GM18951 (cell line): ENCODE results near the gene ZSCAN16.

Experiments
- POLR2A ChIP-seq: IDR thresholded peaks from 4 replicates; pipeline ENCODE4 v1.6.1; 2011; ENCODE audit warnings: mild to moderate bottlenecking; ENCODE audit not compliant: insufficient read length, insufficient read depth; ENCODE audit errors: extremely low read depth
- in situ Hi-C: fragments of 300-500 bp; cut with MboI; formaldehyde crosslinking; loops from one replicate; pipeline ENCODE4 v1.12.0; 2022; ENCODE audit warnings: low sequenced_read_pairs, mixed read lengths, inconsistent platforms; ENCODE audit not compliant: unreplicated experiment

Gene ZSCAN16

DNA sequence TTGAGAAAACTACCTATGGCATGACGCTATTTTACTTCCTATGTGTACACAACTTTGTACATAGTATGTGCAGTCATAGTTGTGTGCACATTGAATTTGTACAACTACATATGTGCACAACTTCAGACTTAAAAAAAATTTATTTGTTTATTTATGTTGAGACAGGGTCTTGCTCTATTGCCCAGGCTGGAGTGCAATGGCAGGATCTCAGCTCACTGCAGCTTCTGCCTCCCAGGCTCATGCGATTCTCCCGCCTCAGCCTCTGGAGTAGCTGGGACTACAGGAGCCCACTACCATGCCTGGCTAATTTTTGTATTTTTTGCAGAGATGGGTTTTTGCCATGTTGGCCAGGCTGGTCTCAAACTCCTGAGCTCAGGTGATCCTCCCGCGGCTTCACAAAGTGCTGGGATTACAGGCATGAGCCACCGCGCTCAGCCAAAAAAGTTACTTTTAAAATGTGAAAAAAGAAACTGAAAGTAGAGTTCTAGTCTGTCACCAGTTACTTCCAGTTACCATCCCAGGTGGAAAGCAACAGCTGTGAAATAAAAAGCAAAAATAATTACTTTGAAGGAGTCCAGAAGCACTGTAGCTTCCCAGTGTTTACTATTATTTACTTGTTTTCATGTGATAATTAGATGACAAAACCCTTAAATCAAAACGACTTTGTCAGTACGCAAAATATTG lies 15.6 kb downstream of the ZSCAN16 start:
- in situ Hi-C loops, result loop anchor here (10.0 kb wide), 1 partner anchor 215 kb away; no protein-coding TSS in a partner anchor
- TF ChIP-seq POLR2A, result no peak

DNA sequence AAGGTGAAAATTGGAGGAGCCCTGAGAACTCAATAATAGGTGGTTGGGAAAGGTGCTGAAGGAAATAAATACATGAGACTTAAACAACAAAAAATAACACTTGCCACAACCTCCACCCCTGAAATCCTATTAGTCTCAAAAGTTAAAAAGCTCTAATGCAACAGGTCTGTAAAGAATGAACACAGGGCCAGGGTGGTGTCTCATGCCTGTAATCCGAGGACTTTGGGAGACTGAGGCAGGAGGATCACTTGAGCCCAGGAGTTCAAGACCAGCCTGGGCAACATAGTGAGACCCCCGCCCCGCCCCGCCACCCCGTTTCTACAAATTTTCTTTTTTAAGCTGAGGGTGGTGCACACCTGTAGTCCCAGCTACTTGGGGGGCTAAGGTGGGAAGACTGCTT lies 16.2 kb downstream of the ZSCAN16 start:
- no peak for TF ChIP-seq POLR2A
- in situ Hi-C loops, result no loop called here

DNA sequence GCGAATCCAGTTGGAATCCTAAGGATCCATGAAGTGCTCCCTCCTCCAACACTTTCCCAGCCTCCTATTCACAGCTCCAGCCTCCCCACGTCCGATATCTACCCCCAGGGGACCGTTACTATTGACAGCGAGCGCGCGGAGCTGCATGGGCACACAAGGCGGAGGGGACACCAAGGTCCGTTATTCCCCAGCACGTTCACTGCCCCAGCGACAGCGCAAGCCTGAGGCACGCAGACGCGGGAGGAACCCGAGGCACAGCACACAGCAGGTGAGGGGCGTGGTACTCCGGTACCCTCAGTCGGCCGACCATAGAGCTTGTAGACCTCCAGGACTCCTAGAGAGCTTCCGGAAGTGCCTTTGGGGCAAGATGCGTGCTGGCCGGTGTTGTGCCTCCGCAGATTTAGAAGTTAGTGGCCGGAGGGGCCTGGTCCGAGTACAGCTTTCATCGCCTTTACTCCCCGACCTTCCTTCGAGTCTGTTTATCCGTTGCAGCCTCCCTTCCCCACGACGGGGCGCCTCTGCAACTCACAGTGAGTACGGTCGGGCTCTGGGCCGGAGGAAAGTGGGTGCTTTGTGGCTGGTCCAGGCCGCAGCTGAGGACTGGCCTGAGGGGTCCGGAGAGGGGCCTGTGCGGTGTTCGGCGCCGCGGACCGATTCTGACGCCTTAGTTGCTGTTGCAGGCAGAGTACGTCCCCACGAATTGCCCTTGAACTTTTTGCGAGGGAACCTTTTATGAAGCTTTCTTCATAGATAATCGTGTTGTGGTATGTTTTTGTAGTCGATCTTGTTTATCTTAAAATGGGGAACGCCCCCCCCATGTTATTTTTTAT lies 17.3 kb downstream of the ZSCAN16 start, which contains the start of gene ZKSCAN8:
Gene ZKSCAN8, plus strand, starts transcription at position 384 of the 830 bp plus-strand sequence. CDS start 6,525 bp downstream, outside the sequence.
- peak; percentile 81 for TF ChIP-seq POLR2A
- in situ Hi-C loops, result no loop called here

DNA sequence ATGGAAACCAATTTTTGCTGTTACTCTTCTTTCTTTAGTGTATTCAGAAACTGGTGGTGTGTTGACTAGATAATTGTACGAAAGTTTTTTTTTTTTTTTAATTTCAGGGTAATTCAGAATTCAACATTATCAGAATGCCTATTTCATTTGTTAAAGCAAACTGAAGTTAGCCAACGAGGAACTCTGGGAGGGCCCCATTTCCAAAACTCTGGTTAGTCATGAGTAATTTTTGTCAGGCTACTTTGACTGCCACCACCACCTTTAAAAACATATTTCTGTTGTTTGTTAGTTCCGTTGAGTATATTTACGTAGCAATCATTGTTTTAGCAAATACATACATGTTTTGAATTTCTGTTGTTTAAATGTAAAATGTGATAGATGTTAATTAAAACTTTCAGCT lies 18.0 kb downstream of the ZSCAN16 start:
- TF ChIP-seq POLR2A, result no peak
- in situ Hi-C loops, result no loop called here

DNA sequence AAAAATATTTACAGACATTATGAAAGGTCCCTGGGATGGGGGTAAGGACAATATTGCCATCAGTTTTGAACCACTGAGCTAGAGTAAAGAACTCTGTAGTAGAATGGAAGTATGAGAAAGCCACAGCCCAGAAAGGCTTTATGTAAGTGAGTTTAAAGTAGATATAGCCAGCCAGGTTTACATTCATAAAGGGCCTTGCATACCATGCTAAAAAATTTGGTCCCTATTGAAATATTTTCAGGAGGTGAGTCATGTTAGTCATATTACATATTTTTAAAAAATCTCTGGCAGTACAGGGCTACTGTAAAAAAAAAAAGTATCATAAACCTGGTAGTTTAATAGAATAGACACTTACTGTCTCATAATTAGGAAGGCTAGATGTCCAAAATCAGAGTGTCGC lies 20.8 kb downstream of the ZSCAN16 start:
- TF ChIP-seq POLR2A, result no peak
- in situ Hi-C loops, result no loop called here

DNA sequence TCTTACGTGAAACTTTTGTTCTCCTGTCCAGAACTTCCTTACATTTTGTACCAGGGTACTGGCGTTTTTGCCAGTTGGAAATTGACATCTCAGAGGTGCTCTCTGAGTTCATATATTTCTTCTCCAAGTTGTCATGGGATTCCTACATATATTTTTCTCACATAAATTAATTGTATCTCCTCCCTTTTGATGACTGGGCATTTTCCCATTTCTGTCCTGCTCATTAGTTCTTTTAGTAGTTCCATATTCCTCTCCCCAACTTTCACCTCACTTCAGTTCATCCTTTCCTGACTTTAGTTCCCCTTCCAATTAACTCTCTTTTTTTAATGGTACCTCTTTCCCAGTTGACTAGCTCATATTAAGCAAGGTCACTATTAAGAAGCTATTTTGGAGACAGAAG lies 28.1 kb downstream of the ZSCAN16 start:
- in situ Hi-C loops, result no loop called here
- no peak for TF ChIP-seq POLR2A

DNA sequence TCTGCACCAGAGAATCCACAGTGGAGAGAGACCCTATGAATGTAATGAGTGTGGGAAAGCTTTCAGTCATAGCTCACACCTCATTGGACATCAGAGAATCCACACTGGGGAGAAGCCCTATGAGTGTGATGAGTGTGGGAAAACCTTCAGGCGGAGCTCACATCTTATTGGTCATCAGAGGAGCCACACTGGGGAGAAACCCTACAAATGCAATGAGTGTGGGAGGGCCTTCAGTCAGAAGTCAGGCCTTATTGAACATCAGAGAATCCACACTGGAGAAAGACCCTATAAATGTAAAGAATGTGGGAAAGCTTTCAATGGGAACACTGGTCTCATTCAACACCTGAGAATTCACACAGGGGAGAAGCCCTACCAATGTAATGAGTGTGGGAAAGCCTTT lies 29.1 kb downstream of the ZSCAN16 start:
- in situ Hi-C loops, result no loop called here

DNA sequence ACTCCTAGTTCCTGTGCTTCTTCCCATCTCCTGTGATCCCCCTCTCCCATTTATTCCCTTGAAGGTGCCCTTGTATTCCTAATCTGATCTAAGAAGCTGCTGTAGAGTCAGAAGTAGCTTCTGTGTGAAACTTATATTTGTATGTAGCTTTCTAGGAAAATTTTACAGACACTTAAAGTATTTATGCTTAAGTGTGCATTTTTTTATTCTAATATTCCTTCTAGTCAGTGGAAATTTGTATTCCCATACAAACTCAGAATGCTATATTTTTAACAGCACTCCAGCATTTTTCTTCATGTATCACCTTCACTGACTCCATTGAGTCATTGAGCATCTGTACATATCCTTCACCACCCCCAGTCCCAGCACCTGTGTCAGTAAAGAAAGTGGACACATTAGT lies 29.9 kb downstream of the ZSCAN16 start:
- in situ Hi-C loops, result no loop called here

More for the DNA sequence above, 29.1 kb downstream of the ZSCAN16 start:
- TF ChIP-seq POLR2A, result no peak

DNA sequence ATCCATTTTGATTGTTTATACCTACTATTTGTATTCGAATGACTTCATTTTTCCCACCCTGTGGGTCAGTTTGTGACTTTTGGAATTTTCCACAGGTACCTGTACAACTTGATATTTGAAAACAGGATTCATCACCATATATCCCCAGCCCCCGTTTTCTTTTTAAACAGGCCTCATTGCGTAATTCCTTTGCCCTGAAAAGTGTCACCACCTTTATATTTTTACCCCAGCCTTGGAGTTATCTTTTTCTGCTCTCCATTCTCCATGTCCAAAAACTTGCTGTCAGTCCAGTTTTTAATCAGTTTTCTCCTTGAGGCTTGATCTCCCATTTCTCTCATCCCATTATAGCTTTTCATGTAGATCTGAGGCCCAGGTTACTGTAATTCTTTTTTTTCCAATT lies 33.9 kb downstream of the ZSCAN16 start:
- in situ Hi-C loops, result no loop called here
- no peak for TF ChIP-seq POLR2A

More for the DNA sequence above, 29.9 kb downstream of the ZSCAN16 start:
- no peak for TF ChIP-seq POLR2A

DNA sequence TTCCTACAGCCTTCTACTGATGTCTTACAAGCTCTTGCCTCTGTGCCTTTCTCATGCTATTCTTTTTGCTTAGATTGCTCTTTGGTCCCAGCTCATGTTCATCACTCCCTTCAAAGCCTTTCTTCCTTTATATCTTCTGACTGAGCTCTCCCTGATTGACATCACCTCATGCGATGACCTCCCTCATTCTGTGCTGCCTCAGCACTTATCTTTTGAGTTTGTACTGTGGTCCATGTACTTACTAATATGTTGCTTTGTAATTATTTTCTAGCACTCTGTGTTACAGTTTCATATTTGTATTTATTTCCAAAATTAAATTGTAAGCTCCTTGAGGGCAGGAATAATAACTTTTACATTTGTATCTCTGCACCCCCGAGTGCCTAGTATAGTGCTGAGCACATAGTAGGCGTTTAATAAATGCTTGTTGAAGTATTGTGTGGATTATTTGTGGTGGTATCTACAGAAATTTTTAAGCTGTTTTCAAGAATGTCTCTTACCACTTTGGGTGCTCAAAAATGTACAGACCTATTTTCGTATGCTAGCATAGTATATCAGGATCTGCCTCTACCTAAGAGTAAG lies 34.7 kb downstream of the ZSCAN16 start:
- in situ Hi-C loops, result no loop called here
- no peak for TF ChIP-seq POLR2A

DNA sequence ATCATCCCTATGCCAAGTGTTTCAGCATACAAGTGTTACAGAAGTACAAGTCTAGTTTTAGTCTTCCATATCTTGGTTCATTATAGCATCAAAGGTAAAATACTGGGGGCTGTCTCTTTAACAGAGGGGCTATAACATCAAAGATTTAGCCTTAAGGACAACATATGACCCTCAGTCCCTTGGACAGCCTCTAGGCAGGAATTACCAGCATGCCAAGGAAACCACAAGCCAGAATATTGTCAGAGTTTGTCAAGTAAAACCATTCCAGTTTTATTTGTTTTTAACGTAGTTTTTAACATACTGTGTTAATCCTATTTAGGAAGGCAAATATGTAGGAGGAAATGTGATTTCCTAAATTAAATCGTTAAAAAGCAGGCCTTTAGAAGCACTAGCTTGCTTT lies 35.8 kb downstream of the ZSCAN16 start:
- in situ Hi-C loops, result no loop called here
- no peak for TF ChIP-seq POLR2A

DNA sequence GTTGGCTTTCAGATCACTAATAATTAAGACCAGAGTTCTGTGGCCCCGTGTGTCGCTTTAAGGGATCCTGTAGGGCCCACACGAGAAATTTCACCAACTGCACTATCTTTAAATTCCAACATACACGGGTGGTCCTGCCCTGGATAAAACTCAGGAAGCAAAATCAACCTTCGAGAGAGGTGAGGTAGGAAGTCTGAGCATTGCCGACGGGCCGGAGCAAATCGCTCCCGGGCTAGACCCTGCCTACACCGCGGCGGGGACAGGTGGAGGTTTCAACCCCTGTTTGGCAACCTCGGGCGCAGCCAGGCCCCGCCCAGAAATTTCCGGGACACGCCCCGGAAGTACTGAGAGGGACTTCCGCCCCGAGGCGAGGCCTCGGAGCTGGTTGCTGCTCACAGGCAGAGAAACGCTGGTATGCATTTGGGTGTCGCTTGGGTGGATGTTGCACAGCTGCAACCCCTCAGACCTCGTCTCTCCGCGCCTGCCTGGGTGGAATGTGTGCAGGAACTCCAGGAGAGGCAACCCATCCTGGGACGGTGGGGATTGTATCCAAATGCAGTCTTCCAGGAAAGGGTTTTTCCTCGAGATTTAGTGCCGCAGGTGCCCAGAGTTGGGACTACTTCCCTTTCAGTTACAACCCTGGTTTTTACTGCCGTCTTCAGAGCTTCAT lies 37.1 kb downstream of the ZSCAN16 start:
- in situ Hi-C loops, result no loop called here
- peak; percentile 81 for TF ChIP-seq POLR2A

DNA sequence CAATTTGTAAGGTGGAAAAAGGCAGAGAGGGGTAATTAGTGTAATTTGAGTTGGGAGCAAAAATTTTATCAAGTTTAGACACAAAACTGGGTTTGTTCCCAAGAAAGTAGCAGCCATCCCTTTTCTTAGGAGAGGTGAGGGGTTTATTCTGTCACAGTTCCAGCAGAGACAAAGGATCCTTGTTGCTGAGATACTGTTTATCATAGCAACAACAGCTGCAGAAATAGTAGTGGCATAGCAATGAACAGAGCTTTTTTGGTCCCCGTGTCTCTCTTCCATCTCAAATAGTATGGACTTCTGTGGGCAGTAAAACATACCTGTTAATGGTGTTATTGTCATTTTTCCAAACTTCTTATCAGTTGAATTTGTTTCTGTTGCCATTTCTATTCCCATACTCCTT lies 41.2 kb downstream of the ZSCAN16 start:
- in situ Hi-C loops, result no loop called here
- no peak for TF ChIP-seq POLR2A
